ENCODE results near the gene GRID1. TPM values are rescaled to one million over a fixed set of nuclear protein-coding genes. Genes with fewer than 3 reads are reported as not detected.

GRID1 gene
- total and polyA plus RNA-seq, 9 of the 15 experiments (the other 6 are each of a cell fraction or from before 2014, with no cell fraction given): 0.01 to 7.2 (median 1.2) TPM

DNA sequence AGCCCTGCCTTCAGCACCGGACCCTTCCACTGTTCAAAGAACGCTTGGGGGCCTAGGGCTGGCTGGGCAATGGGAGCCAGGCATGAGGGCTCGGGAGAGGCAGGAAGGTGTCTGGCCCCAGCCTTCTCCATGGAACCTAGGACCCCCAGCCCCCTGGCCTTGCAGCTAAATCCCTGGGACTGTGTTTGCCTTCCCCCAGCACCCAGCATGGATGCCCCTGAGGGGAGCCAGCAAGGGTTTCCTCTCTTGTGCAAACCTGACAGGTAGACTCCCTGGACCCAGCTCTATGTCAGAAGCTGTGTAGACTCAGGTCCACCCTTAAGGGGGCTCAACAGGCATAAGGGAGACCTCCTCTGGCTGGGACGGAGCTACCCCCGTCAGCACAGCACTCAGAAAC lies 288.0 kb downstream of the GRID1 start (continued):
- TF ChIP-seq, protein P1, sequence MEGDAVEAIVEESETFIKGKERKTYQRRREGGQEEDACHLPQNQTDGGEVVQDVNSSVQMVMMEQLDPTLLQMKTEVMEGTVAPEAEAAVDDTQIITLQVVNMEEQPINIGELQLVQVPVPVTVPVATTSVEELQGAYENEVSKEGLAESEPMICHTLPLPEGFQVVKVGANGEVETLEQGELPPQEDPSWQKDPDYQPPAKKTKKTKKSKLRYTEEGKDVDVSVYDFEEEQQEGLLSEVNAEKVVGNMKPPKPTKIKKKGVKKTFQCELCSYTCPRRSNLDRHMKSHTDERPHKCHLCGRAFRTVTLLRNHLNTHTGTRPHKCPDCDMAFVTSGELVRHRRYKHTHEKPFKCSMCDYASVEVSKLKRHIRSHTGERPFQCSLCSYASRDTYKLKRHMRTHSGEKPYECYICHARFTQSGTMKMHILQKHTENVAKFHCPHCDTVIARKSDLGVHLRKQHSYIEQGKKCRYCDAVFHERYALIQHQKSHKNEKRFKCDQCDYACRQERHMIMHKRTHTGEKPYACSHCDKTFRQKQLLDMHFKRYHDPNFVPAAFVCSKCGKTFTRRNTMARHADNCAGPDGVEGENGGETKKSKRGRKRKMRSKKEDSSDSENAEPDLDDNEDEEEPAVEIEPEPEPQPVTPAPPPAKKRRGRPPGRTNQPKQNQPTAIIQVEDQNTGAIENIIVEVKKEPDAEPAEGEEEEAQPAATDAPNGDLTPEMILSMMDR (IDR thresholded peaks at IDR 0.05 in 2 of 3, conservative IDR thresholded peaks at IDR 0.05 in 1 of 3; ENCODE audit: insufficient read depth in 2 of 3, low read depth in 1 of 3, low read length in 3 of 3): no peak

DNA sequence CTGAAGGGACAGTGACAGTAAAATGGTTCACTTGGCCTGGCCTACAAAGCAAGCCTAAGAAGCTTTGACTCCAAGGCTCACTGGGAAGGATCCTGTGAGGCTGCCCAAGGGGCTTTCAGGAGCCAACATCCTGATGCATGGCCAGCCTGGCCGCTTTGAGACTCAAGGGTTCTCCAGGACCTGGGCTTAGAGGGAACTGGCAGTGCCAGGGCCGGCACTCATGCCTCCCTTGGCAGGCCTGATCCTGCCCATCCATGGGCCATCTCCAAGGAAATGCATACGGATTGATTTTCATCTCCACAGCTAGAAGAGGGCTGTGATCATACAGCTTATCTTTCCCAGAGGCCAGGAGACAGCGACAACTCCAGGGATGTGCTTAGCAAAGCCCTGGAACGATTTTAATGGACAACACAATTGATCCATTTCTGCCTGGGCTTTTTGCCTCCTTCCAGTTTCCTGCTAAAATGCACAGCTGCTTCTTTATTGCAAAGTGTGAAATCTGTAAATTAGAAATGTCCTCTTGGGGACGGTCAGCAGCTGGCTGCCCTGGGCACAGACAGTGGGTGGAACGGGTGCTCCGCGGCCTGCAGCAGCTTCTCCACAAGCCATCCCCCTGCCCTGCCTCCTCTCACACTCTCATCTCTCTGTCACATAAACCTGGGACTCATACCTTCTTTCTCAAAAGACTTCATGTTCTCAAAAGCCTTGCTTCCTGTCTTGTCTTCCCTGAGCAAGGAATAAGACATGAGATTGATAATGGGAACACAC lies 288.5 kb downstream of the GRID1 start:
- DNase-seq (ENCODE audit: extremely low read depth in 1 of 4, low spot score in 3 of 4) (no peak), FAIRE-seq (no peak), ATAC-seq (no peak)
- H3K9me3 ChIP-seq (replicated peaks; ENCODE audit: control insufficient read depth, insufficient read depth, low read depth, low read length): no peaks in the 10 kb centered on the region
- H3K36me3 ChIP-seq (ENCODE audit: control insufficient read depth, insufficient read depth, low read length): no peaks in the 10 kb centered on the region
- intact Hi-C loops (cut with micrococcal nuclease): no loop called here
- no TSS peak for BruUV-seq (replicated peaks)
- peak overlapping the region in 1 of 2 experiments; percentile 86; a peak in 2 of 4 replicates for H3K9ac ChIP-seq (ENCODE audit: insufficient read depth in 1 of 2, low read depth in 2 of 2, low read length in 2 of 2)
- H3K4me1 ChIP-seq (replicated peaks in 1 of 2; ENCODE audit: control insufficient read depth in 2 of 2, insufficient read depth in 2 of 2, low read length in 2 of 2): peaks cover 14 to 16% of the 10 kb centered on the region in 2 experiments
- WGBS (ENCODE audit: insufficient coverage, low coverage, missing lambda C conversion rate): 56% methylated on average over 9 of the region's 9 CpGs
- peak overlapping the region; percentile 63 for H2AFZ ChIP-seq (ENCODE audit: low read depth, low read length)
- TF ChIP-seq HNRNPK (IDR thresholded peaks at IDR 0.05; ENCODE audit: low read depth, low read length, poor library complexity, severe bottlenecking): no peak
- H3K9me1 ChIP-seq (ENCODE audit: control insufficient read depth, insufficient read depth, low read length): peaks cover 5% of the 10 kb centered on the region
- peak overlapping the region; percentile 66; the same call in 2 of the 3 replicates for H3K27ac ChIP-seq (ENCODE audit: extremely low read depth, low read depth, low read length)
- H4K20me1 ChIP-seq (replicated peaks; ENCODE audit: control insufficient read depth, insufficient read depth, low read length): peaks cover 10% of the 10 kb centered on the region; the same call in 1 of the 2 replicates
- H3K27me3 ChIP-seq (ENCODE audit: control insufficient read depth in 2 of 2, insufficient read depth in 2 of 2, low read length in 2 of 2): peaks cover 3 to 10% of the 10 kb centered on the region in 2 experiments; a peak in 3 of 5 replicates
- POLR2A ChIA-PET: interaction anchor here (2.0 kb wide), 1 partner anchor 8 kb away, joined by 5 read pairs; no protein-coding TSS in a partner anchor
- no peak overlapping the region for H3K4me2 ChIP-seq (ENCODE audit: insufficient read depth, low read length)
- in situ Hi-C loops (cut with MboI): no loop called here
- CTCF ChIA-PET (ENCODE audit: low intra/inter-chr PET ratio): no interaction called here
- no peak overlapping the region for H3K4me3 ChIP-seq
- no peaks in the 10 kb centered on the region for H3K79me2 ChIP-seq (ENCODE audit: control insufficient read depth, insufficient read depth, low read length)
